NCI-H2029 (cell line): ENCODE results near the gene GAPDH.

Experiments
- DNase-seq: peaks from one replicate; lab custom pipeline; 2025; lab: John Stamatoyannopoulos, UW

GAPDH gene

GRCh38 chr12:6529291-6529737, 5.0 kb upstream of the GAPDH start:
- no peak for DNase-seq

- DNase-seq = no peak
These were observed 3.6 kb upstream of the GAPDH start for GRCh38 chr12:6530576-6531260.

GRCh38 chr12:6532051-6532926, 2.0 kb upstream of the GAPDH start:
- peak; percentile 68 for DNase-seq

GRCh38 chr12:6532927-6533652, 1.2 kb upstream of the GAPDH start:
- DNase-seq = peak; percentile 68

GRCh38 chr12:6533653-6533922, 729 bp upstream of the GAPDH start:
- DNase-seq = no peak

- DNase-seq = peak; percentile 72
These were observed 303 bp downstream of the GAPDH start for GRCh38 chr12:6534695-6534944.

GRCh38 chr12:6534945-6535696, 804 bp downstream of the GAPDH start:
- peak; percentile 69 for DNase-seq

GRCh38 chr12:6535697-6535946, 1.3 kb downstream of the GAPDH start:
- DNase-seq = no peak

- DNase-seq = no peak
These were observed 1.9 kb downstream of the GAPDH start for GRCh38 chr12:6535960-6536847.

- DNase-seq = no peak
These were observed 2.7 kb downstream of the GAPDH start for GRCh38 chr12:6536894-6537579.

GRCh38 chr12:6537580-6538419, 3.5 kb downstream of the GAPDH start:
- peak; percentile 61 for DNase-seq

GRCh38 chr12:6538420-6539313, 4.3 kb downstream of the GAPDH start:
- no peak for DNase-seq

- DNase-seq = no peak
These were observed 5.0 kb downstream of the GAPDH start for GRCh38 chr12:6539314-6539682.

GRCh38 chr12:6539707-6540134, 5.4 kb downstream of the GAPDH start:
- DNase-seq = no peak

- peak; percentile 42 for DNase-seq
These were observed 6.0 kb downstream of the GAPDH start for GRCh38 chr12:6540181-6540877.

- DNase-seq = no peak
These were observed 7.3 kb downstream of the GAPDH start for GRCh38 chr12:6541371-6542165.

GRCh38 chr12:6542209-6543009, 8.1 kb downstream of the GAPDH start:
- DNase-seq = no peak
